UCSD-AML1 (cell line): Measurements from ENCODE around the gene BBOF1.

ENCODE experiments used
- DNase-seq: peaks from one replicate; lab custom pipeline; 2025; ENCODE audit not compliant: unreplicated experiment; lab: John Stamatoyannopoulos, UW

The BBOF1 gene

DNA sequence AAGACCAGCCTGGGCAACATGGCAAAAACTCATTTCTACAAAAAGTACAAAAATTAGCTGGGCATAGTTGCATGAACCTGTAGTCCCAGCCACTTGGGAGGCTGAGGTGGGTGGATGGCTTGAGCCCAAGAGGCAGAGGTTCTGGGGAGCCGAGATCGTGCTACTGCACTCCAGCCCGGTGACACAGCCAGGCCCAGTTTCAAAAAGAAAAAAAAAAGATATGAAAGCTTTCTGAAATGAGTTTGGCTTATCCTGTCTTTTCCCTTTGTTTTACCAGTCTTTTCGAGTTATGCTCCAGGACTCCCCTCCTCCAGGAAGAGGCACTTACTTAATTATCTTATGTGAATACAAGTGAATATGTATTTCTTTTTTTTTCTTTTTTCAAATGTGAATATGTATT is 3.2 kb downstream of the BBOF1 start:
- DNase-seq, result no peak

DNA sequence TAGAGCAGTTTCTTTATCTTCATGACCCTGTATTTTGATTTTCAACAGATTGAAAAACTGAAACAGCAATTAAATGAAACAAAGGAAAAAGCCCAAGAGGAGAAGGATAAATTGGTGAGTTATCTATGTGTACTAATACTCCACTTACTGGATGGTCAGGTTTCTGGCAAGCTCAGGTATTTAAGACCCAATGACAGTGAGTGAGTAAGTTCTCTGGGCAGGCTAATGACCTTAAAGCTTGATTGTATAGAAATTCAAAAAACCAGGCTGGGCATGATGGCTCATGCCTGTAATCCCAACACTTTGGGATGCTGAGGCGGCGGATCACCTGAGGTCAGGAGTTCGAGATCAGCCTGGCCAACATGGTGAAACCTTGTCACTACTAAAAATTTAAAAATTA is 10.0 kb downstream of the BBOF1 start:
- DNase-seq, result no peak

DNA sequence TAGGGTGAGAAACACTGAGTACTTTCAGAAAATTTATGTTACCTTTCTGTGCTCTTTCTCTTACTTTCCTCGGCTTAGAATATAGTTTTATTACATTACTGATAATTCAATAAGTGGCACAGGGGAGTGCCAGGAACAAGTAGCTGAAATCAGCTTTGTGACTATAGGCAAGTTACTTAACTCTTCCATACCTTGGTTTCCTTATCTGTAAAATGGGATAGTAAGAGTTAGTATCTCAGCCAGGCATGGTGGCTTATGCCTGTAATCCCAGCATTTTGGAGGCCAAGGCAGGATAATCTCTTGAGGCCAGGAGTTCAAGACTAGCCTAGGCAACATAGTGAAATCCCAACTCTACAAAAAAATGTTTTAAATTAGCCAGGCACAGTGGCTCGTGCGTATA is 15.4 kb downstream of the BBOF1 start:
- DNase-seq, result no peak

DNA sequence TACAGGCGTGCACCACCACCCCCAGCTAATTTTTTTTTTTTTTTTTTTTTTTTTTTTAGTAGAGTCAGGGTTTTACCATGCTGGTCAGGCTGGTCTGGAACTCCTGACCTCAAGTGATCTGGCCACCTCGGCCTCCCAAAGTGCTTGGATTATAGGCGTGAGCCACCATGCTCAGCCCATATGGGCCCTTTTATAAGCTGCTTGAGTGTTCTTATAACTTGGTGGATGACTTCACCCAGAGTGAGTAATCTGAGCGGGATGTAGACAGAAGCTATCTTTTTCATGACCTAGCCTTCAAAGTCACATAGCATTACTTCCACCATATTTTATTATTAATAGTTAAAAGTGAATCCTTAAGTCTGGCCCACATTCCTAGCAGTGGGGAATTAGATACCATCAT is 16.4 kb downstream of the BBOF1 start:
- no peak for DNase-seq

DNA sequence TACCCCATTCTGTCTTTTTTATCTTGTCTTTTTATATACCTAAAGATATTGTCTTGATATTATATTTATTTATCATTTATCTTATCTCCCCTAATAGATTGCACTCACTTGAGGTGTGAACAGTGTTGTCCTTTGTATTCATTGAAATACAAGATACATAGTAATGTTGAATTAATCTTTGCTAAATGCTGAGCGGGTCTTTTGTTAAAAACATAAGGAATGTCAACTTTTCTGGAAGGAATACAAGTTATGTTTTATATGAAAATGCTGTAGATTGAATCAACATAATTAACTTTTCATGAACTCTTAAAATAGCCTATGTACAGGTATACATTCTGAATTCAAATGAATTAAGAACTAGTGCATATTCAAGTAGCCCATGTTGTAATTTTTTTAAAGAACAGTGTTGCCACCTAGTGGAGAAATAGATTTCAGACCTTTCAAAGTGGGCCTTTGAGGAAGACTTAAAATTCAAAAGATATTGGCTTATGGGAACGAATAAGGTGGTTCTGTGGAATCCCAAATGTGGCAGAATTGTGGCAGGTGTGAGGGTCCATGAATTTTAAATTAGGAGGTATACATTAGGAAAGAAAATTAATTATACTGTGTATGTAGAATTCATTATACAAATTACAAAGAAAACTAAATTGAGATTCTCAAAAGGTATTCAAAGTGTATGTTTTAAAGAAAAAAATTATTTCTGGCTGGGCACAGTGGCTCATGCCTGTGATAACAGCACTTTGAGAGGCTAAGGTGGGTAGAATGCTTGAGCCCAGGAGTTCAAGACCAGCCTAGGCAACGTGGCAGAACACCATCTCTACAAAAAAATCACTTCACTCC is 19.1 kb downstream of the BBOF1 start:
- DNase-seq, result no peak

DNA sequence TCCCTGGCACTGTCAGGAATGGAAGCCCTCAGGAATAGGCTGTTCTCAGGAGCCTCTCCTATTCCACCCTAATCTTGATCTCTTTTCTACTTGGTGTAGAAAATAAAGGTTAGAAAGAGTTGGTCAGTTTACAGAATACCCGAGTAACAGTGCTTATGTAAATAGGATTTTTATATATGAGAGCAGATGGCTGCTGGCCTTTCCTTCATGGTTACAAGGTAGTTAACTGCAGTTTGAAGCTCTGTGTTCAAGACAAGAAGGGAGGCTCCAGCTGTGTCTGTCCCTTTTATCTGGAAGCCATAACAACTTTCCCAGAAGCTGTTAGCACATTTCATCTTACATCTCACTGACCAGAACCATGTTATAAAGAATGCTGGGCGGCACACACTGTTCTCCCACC is 23.1 kb downstream of the BBOF1 start:
- no peak for DNase-seq

DNA sequence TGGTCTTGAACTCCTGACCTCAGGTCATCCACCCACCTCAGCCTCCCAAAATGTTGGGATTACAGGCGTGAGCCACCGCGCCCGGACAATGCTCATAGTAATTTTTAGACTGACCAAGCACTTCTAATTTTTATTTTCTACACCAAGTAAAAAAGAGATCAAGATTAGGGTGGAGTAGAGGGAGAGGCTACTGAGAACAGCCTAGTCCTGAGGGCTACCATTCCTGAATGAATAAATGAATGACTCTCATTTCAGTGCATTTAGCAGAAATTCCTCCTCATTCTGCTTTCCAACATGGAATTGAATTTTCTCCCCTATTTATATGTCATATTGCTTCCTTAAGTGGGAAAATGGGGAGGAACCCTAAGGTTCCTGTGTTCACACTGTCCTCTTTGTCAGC is 26.4 kb downstream of the BBOF1 start:
- no peak for DNase-seq

DNA sequence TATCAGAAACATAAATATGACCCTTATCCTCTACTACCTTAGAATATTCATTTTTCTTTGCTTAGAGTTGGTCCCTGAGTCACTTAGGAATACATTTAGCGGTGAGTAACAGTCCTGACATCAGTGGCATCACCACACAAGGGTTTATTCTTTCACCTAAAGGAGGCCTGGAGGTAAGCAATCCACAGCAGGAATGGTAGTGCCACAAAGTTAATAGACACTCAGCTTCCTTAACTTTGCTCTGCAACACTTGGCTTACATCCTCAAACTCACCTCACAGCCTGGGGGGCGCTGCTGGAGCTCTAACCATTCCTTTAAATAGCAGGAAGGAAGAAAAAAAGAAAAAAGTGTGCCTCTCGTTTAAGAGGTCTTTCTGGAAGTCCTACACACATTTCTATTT is 29.1 kb downstream of the BBOF1 start:
- DNase-seq, result peak; percentile 44

DNA sequence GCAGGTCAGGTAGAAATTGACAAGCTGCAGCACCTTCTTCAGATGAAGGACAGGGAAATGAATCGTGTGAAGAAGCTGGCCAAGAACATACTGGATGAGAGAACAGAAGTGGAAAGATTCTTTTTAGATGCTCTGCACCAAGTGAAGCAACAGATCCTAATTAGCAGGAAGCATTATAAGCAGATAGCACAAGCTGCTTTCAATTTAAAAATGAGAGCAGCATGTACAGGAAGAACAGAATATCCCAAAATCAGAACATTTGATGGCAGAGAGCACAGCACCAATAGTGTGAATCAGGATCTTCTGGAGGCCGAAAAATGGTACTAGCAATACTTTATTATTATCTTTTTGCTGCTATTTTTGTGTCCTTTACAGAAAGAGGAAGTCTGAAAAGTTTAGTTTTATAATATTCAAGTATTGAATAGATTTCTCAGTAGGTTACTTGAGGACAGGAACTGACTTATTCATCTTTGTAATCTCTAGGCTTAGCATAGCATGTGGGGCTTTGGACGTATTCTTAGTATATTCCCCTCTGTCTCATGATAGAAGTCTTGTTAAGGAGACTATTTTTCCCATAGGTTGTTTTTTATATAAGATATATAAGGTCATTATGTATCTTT is 30.8 kb downstream of the BBOF1 start:
- no peak for DNase-seq

DNA sequence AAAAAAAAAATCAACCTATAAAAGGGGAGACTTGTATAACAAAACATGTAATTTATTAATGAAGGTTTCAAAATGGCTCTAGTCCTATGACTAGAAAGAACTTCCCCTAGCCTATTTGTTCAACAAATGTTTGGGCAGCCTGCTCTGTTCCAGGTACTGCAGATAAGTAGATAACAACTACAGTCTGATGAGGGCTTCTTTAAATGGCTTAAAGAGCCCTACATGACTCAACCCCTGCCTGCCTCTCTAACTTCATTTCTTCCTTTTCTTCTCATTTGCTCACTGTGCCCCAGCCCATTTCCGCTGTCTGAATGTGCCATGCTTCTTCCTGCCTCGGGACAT is 43.6 kb downstream of the BBOF1 start:
- DNase-seq, result no peak

DNA sequence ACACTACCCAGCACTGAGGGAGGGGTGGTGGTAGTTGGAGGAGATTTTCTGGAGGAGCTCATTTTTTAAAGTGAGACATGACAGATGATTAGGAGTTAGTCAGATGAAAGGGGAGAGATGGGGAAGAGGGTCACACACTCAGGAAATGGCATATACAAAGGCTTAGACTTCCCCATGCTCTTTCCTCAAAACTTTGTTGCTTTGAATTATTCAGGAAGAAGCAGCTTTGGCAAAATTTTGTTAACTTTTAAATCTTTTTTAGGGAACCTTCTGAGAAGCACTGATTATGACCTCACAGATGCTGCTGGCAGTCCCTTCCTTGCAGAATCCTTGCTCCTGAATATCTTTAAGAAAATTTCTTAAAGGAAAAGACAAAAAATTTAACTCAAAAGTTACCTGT is 45.3 kb downstream of the BBOF1 start:
- no peak for DNase-seq

DNA sequence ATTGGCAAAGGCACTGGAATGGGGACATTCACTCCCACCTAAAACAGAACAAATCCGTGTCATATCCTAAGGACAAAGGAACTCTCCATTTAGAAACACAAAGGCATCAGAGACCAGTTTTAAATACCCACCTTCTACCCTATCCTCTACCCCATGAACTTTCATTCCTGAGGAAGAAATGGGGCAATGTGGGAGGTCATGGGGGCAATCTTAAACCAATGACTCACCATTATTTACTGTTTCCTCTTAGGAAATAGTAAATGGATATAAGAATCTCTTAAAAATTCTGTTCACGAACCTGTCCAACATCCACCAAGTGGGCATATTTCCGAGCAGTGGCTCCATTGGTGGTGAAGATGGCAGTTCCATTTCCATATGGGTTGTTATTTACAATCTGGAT is 45.7 kb downstream of the BBOF1 start:
- DNase-seq, result no peak

DNA sequence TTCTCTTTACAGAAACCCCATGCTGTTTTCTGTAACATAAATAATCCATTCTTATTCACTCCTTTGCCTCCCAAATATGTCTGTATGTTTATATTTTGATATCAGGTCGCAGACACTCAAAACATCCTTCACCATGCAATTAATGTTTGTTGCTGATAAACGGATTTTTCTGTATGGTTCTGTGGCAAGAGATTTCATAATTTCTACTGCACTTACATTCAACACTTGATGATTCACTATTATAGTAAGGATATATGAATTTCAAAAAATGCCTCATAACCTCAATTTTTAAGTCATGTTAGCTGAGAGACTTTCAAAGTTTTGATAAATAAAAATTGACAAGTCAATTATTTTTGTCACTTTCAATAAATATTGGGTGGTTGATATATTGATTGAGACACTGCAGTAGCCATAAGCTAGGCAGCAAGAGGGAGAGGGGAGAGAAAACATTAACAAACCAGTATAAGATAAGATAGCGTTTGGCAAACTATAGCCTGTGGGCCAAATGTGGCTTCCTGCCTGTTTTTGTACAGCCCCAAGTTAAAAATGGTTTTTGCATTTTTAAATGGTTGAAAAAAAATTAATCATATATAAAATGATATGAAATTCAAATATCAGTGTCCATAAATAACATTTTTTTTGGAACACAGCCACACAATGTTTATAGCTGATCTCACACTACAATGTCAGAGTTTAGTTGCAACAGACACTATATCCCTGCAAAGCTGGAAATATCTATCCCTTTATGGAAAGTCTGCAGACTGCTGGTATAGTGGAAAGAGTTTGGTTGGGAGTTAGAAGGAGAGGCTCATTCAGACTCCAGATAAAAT is 46.8 kb downstream of the BBOF1 start:
- no peak for DNase-seq

DNA sequence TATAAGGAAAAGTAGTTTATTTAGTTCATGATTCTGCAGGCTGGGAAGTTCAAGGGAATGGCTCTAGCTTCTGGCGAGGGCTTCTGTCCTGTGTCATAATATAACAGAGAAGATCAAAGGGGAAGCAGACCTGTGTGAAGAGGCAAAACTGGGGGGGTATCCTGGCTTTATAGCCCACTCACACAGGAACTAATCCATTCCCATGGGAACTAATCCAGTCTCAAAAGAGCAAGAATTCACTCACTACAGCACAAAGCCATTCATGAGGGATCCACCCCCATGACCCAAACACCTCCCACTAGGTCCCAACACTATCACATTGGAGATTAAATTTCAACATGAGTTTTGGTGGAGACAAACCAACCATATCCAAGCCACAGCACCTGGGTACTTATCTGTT is 58.3 kb downstream of the BBOF1 start:
- no peak for DNase-seq

DNA sequence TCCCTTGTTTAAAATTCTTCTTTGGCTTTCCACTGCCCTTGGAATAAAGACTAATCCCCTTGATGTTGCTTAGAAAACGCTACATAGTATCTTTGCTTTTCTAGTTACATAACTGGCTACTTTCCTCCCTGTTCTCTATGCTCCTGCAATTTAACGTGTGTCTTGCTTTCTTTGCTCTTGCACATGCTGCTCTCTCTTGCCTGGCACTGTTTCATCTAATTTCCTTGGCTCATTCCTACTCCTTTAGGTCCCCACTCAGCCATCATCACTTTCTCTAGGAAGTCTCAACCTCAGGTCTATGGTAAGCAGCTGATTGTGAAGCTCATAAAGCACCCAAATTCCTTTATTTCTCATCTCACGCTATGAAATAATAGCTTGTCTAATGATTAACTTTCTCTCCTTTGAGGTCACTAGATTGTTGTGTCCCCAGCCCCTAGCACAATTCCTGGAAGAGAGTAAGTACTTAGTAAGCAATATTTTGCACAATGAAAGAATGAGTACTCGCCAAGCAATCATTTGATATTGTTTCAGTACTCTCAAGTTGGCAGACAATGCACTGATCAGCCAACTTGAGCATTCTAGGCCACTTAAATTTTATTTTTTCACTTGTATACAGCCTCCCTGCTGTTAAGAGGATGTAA is 61.8 kb downstream of the BBOF1 start:
- DNase-seq, result no peak

DNA sequence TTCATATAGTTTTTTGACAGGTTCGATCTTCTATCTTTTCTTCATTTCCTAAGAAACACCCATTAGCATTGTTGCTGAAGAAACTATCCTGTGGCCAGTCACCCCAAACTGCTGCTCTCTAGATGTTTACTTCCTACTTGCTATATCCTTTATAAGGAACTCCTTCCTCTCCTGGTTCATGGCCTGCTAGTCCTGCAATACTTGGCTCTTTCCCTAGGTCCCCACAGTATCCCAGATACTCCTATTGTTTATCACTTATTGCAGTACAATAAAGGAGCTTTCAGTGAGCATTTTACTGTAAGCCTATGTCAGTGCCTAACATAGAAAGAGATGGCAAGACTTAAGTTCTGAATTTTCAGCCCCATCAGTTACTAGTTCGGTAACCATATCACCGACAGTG is 62.3 kb downstream of the BBOF1 start:
- DNase-seq, result no peak

DNA sequence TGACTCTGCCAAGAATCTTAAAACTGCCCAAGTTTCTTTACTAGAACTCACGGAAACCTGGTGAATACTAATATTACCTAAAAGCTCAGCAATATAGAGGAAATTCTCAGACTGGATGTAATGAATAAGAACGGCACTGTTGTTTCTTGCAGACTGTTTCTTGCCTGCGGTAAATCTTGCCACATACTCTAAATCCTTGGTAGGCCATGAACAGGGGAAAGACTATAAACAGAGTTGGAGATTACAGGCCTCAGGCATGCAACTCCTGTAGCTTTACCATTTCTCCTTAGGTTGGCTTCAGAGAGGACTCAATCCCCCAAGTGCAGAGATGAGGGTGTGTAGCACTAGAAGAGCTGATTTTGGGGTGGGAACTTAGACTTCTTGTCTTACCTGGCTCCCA is 64.0 kb downstream of the BBOF1 start:
- DNase-seq, result no peak

DNA sequence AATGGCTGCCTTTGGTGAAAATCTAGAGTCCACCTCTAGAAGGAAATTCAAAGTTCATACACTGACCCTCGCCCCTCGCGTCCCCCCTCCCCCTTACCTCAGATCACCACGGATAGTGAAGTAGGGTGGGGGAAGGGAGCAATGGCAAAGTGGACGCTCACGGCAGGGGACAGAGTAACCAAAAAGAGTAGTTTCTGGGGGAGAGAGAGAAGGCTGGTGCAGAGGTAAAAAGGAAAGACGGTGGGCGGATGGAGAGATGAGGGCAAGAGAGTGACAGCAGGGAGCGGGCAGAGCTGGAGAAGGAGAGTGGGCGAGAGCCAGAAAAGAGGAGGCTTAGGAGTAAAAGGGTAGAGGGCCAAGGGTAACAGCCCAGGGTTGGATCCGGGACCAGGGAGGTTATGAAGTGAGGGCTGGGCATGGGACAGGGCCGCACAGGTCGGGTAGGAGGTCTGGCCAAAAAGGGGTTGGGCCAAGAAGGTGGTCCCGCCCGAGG is 64.7 kb downstream of the BBOF1 start:
- no peak for DNase-seq

DNA sequence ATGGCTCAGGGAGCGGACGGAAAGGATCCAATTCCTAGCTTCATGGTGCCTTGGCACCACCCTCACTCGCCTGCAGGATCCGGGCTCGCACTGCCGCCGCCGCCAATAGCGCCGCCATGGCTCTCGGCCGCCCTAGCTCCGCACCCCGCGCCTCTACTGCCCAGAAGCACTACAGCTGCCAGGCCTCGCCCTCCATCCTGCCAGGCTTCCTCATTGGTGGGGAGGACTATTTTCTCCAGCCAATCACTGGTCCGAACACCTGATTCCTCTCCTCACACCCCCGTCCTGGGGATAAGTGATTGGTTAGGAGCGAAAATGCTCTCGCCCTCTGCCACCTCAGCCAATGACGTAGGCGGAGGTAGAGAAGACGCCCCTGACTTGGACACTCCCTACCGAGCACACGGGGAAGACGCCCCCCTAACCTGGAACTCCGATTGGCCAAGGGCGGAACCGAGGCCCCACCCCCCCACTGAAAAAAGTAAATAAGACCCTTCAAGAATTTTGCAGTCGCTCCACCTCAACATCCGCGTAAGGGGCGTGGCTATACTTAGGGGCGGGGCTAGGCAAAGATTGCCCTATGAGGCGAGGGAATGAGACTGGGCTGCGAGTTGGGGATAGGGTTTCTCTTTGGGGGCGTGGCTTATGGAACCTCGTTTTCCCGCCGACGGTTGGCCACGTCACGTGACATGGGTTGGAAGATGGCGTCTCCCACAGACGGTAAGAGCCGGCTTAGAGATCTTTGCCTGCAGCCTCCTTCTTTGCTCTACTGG is 65.3 kb downstream of the BBOF1 start, which contains the start of the genes ALDH6A1 and LIN52:
Gene ALDH6A1 (minus strand): TSS at position 177 of the 770 bp plus-strand sequence. CDS start 59 bp downstream, at position 118.
Gene LIN52 (plus strand): TSS at position 680 of the 770 bp plus-strand sequence. CDS start 19 bp downstream, at position 699.
- DNase-seq, result peak; percentile 99

DNA sequence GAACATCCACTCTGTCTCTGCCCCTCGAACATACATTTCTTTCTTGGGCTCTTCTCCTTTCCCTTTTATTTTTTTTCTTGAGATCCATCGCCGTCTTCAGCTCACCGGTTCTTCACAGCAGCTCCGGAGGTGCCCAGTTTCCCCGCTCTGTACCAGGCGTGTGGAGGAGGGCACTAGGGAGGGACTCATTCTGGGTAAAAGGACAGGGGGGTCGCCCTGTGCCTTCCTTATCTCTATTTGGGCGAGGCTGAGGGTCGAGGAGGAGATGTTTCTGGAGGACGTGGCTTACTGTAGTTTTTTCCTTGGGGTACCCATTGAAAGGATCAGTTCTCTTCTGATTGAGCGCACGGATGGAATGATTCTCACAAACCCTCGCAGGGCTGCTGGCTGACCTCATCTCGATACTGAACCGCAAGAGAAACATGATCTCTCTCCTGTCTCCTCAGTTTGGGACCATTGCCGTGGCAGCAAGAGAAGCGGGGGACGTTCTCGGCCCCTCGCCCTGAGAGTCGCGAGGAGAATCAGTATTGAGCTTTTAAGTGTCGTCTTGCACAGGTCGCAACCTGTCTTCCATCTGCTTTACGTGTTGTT is 66.0 kb downstream of the BBOF1 start:
- peak; percentile 54 for DNase-seq
